Neural cell (in vitro differentiated cells): ENCODE measurements around the gene SH3RF2. TPM values are rescaled to one million over a fixed set of nuclear protein-coding genes. Genes with fewer than 3 reads are reported as not detected.

ENCODE experiments used
- H2AFZ ChIP-seq: fragments of 200-600, 300-800 bp; sonication (generic), shearing (Covaris generic); 2 replicates; pipeline ENCODE4 v1.6.0; 2014; ENCODE audit warnings: low read depth, mild to moderate bottlenecking, antibody characterized with exemption, low read length, moderate library complexity
- H3F3A ChIP-seq: fragments of 200-600 bp; shearing (Covaris generic); 2 replicates; pipeline ENCODE4 v1.6.1; 2016; ENCODE audit warnings: mild to moderate bottlenecking, moderate library complexity, mixed read lengths, antibody characterized with exemption, low read length; ENCODE audit not compliant: insufficient read depth, poor library complexity, severe bottlenecking
- H3K27ac ChIP-seq: fragments of 200-600, 300-800 bp; sonication (generic), shearing (Covaris generic); 2 replicates; pipeline ENCODE4 v1.5.1; 2014; ENCODE audit warnings: mild to moderate bottlenecking, low read length, moderate library complexity
- H3K27me3 ChIP-seq: fragments of 300-800, 200-600 bp; sonication (generic), shearing (Covaris generic); 2 replicates; pipeline ENCODE4 v1.6.0; 2014; ENCODE audit warnings: mild to moderate bottlenecking, low read depth, low read length, moderate library complexity; ENCODE audit not compliant: insufficient read depth
- H3K36me3 ChIP-seq: fragments of 300-800, 200-600 bp; sonication (generic), shearing (Covaris generic); 2 replicates; pipeline ENCODE4 v1.5.1; 2014; ENCODE audit warnings: mild to moderate bottlenecking, antibody characterized with exemption, low read length, moderate library complexity; ENCODE audit not compliant: insufficient read depth
- H3K4me2 ChIP-seq: fragments of 300-800, 200-600 bp; sonication (generic), shearing (Covaris generic); 2 replicates; pipeline ENCODE4 v1.6.0; 2014; ENCODE audit warnings: mild to moderate bottlenecking, low read length
- H3K4me3 ChIP-seq: fragments of 300-800, 200-600 bp; sonication (generic), shearing (Covaris generic); 2 replicates; pipeline ENCODE4 v1.5.1; 2014; ENCODE audit warnings: mild to moderate bottlenecking, low read length, moderate library complexity
- H3K79me2 ChIP-seq: fragments of 200-600 bp; shearing (Covaris generic); replicated peaks from 2 replicates; pipeline ENCODE4 v1.6.0; 2014; ENCODE audit warnings: mild to moderate bottlenecking, low read length, moderate library complexity; ENCODE audit not compliant: insufficient read depth
- H3K9ac ChIP-seq: fragments of 300-800, 200-600 bp; sonication (generic), shearing (Covaris generic); 2 replicates; pipeline ENCODE4 v1.6.1; 2016; ENCODE audit warnings: mild to moderate bottlenecking, low read length, mixed read lengths
- H3K9me2 ChIP-seq: fragments of 200-600 bp; shearing (Covaris generic); 2 replicates; pipeline ENCODE4 v1.6.1; 2016; ENCODE audit warnings: mild to moderate bottlenecking, low read length, mixed read lengths; ENCODE audit not compliant: insufficient read depth
- H3K9me3 ChIP-seq: fragments of 200-600, 300-800 bp; sonication (generic), shearing (Covaris generic); 2 replicates; pipeline ENCODE4 v1.6.1; 2016; ENCODE audit warnings: mild to moderate bottlenecking, mixed run types, low read length, moderate library complexity, mixed read lengths
- H4K20me1 ChIP-seq: fragments of 200-600 bp; shearing (Covaris generic); 2 replicates; pipeline ENCODE4 v1.6.1; 2016; ENCODE audit warnings: mild to moderate bottlenecking, mixed run types; ENCODE audit not compliant: insufficient read depth
- CTCF ChIP-seq: fragments of 450-650 bp; IDR thresholded peaks from 2 replicates; pipeline ENCODE4 v1.5.1; 2014; ENCODE audit warnings: antibody characterized with exemption, mild to moderate bottlenecking, moderate library complexity; ENCODE audit not compliant: poor library complexity, severe bottlenecking
- EP300 ChIP-seq: fragments of 450-650 bp; conservative IDR thresholded peaks from 2 replicates; pipeline ENCODE4 v1.6.1; 2014; ENCODE audit warnings: antibody characterized with exemption, mild to moderate bottlenecking, moderate library complexity; ENCODE audit not compliant: poor library complexity, severe bottlenecking
- EZH2 ChIP-seq: fragments of 200-600, 300-800 bp; shearing (Covaris generic), sonication (generic); IDR thresholded peaks from 2 replicates; pipeline ENCODE4 v1.6.1; 2014; ENCODE audit warnings: antibody characterized with exemption, low read length, borderline replicate concordance, mild to moderate bottlenecking; ENCODE audit not compliant: insufficient read depth, poor library complexity, severe bottlenecking
- MXI1 ChIP-seq: fragments of 450-650 bp; conservative IDR thresholded peaks from 2 replicates; pipeline ENCODE4 v1.6.1; 2014; ENCODE audit warnings: antibody characterized with exemption, mild to moderate bottlenecking; ENCODE audit not compliant: poor library complexity, severe bottlenecking
- POLR2AphosphoS5 ChIP-seq: IDR thresholded peaks from 2 replicates; pipeline ENCODE4 v1.6.1; 2012
- RAD21 ChIP-seq: fragments of 450-650 bp; conservative IDR thresholded peaks from 2 replicates; pipeline ENCODE4 v1.6.1; 2014; ENCODE audit warnings: antibody characterized with exemption, mild to moderate bottlenecking, moderate library complexity
- REST ChIP-seq: IDR thresholded peaks from 2 replicates; pipeline ENCODE4 v1.6.1; 2012; ENCODE audit warnings: borderline replicate concordance
- SMC3 ChIP-seq: fragments of 450-650 bp; conservative IDR thresholded peaks from 2 replicates; pipeline ENCODE4 v1.6.1; 2014; ENCODE audit warnings: antibody characterized with exemption, mild to moderate bottlenecking, moderate library complexity; ENCODE audit not compliant: poor library complexity
- TAF1 ChIP-seq: IDR thresholded peaks from 2 replicates; pipeline ENCODE4 v1.6.1; 2012; ENCODE audit warnings: low read depth
- polyA plus RNA-seq: library from polyadenylated mRNA; depleted of rRNA; stranded (reverse); fragments of >200 nt; gene quantifications from 2 replicates; pipeline ENCODE4 v1.2.3, GENCODE V29; 2014

The SH3RF2 gene
- polyA plus RNA-seq, 1 donor from 2014 or later: not detected

- Histone ChIP-seq H3K4me3 (no peak overlapping the region), H3K27me3 (no peaks in the 10 kb centered on the region), H3K9me3 (no peaks in the 10 kb centered on the region)
These were observed 18.0 kb upstream of the SH3RF2 start for GRCh38 chr5:145918397-145918796.

GRCh38 chr5:145919413-145919812 lies 17.0 kb upstream of the SH3RF2 start:
- no peaks in the 10 kb centered on the region for H3K79me2 ChIP-seq
- no peaks in the 10 kb centered on the region for H3K9me3 ChIP-seq
- no peak overlapping the region for H3K9ac ChIP-seq
- H3F3A ChIP-seq: no peaks in the 10 kb centered on the region
- no peaks in the 10 kb centered on the region for H4K20me1 ChIP-seq
- no peak overlapping the region for H3K27ac ChIP-seq
- no peak overlapping the region for H3K4me3 ChIP-seq
- H3K9me2 ChIP-seq: no peaks in the 10 kb centered on the region
- no peak overlapping the region for H3K4me2 ChIP-seq
- no peaks in the 10 kb centered on the region for H3K27me3 ChIP-seq
- TF ChIP-seq MXI1 (no peak), TAF1 (no peak), EZH2 (no peak), SMC3 (no peak), REST (no peak), CTCF (no peak)
- no peak overlapping the region for H2AFZ ChIP-seq
- H3K36me3 ChIP-seq: no peaks in the 10 kb centered on the region

More at GRCh38 chr5:145918397-145918796, 18.0 kb upstream of the SH3RF2 start:
- Histone ChIP-seq H3F3A (no peaks in the 10 kb centered on the region), H4K20me1 (no peaks in the 10 kb centered on the region), H3K27ac (peak overlapping the region; percentile 92), H3K36me3 (no peaks in the 10 kb centered on the region), H3K79me2 (no peaks in the 10 kb centered on the region), H3K9ac (no peak overlapping the region), H2AFZ (no peak overlapping the region), H3K4me2 (no peak overlapping the region), H3K9me2 (no peaks in the 10 kb centered on the region)
- TF ChIP-seq SMC3: no peak
- TF ChIP-seq EP300: no peak
- no peak for TF ChIP-seq TAF1
- no peak for TF ChIP-seq REST
- no peak for TF ChIP-seq RAD21
- no peak for TF ChIP-seq EZH2
- no peak for TF ChIP-seq POLR2AphosphoS5
- TF ChIP-seq CTCF: no peak
- TF ChIP-seq MXI1: no peak
